DND-41 (cell line): Measurements from ENCODE around the gene PHF2.

Experiments used
- ATAC-seq: fragments of 200-7000 bp; cut with Tn5 transposase; 3 replicates; pipeline ENCODE4 v1.9.1; 2021; ENCODE audit warnings: low read depth; ENCODE audit not compliant: insufficient read depth
- DNase-seq: peaks from one replicate; pipeline ENCODE4 v3.0.0-alpha.2; 2020
- H2AFZ ChIP-seq: 2 replicates; pipeline ENCODE4 v1.6.0; 2012; ENCODE audit warnings: low read depth, low read length
- H3K27ac ChIP-seq: 2 replicates; pipeline ENCODE4 v1.5.1; 2012; ENCODE audit warnings: low read length, inconsistent platforms
- H3K27me3 ChIP-seq: fragments of 200-600 bp; sonication (generic); 2 replicates; pipeline ENCODE4 v1.6.0; 2012; ENCODE audit warnings: low read length, mild to moderate bottlenecking, inconsistent platforms; ENCODE audit not compliant: insufficient read depth, poor library complexity
- H3K36me3 ChIP-seq: 2 replicates; pipeline ENCODE4 v1.5.1; 2012; ENCODE audit warnings: low read length, inconsistent platforms; ENCODE audit not compliant: insufficient read depth
- H3K4me1 ChIP-seq: 2 replicates; pipeline ENCODE4 v1.5.1; 2012; ENCODE audit warnings: mild to moderate bottlenecking, low read length; ENCODE audit not compliant: insufficient read depth
- H3K4me2 ChIP-seq: 2 replicates; pipeline ENCODE4 v1.6.0; 2012; ENCODE audit warnings: mild to moderate bottlenecking, moderate library complexity, low read length, inconsistent platforms; ENCODE audit not compliant: insufficient read depth
- H3K4me3 ChIP-seq, 2 experiments: fragments of 200-600 bp in 1 of 2; shearing (Covaris generic) in 1 of 2; 2 replicates each; pipeline ENCODE4 v1.5.1; 2012 to 2016; ENCODE audit warnings: inconsistent platforms in 2 of 2, low read length in 2 of 2, mild to moderate bottlenecking in 2 of 2, low read depth in 1 of 2, moderate library complexity in 1 of 2
- H3K79me2 ChIP-seq: 2 replicates; pipeline ENCODE4 v1.6.0; 2012; ENCODE audit warnings: low read length, inconsistent platforms; ENCODE audit not compliant: insufficient read depth
- H3K9ac ChIP-seq: 2 replicates; pipeline ENCODE4 v1.6.0; 2012; ENCODE audit warnings: low read depth, mild to moderate bottlenecking, inconsistent platforms, low read length, moderate library complexity
- H3K9me3 ChIP-seq: 2 replicates; pipeline ENCODE4 v1.5.1; 2012; ENCODE audit warnings: low read length, moderate library complexity, mild to moderate bottlenecking, inconsistent platforms; ENCODE audit not compliant: insufficient read depth, severe bottlenecking
- H4K20me1 ChIP-seq: 2 replicates; pipeline ENCODE4 v1.6.0; 2012; ENCODE audit warnings: low read length; ENCODE audit not compliant: insufficient read depth
- EZH2 ChIP-seq: IDR thresholded peaks from 3 replicates; pipeline ENCODE4 v1.6.1; 2012; ENCODE audit warnings: borderline replicate concordance, low read depth, mild to moderate bottlenecking, moderate library complexity, low read length, inconsistent platforms; ENCODE audit not compliant: severe bottlenecking
- TF ChIP-seq, protein P1 (sequence below): IDR thresholded peaks from 2 replicates; pipeline ENCODE4 v1.5.1; 2012; ENCODE audit warnings: borderline replicate concordance, low read length, moderate library complexity, mild to moderate bottlenecking; ENCODE audit not compliant: poor library complexity, severe bottlenecking; ENCODE audit errors: extremely low read depth

The PHF2 gene

DNA sequence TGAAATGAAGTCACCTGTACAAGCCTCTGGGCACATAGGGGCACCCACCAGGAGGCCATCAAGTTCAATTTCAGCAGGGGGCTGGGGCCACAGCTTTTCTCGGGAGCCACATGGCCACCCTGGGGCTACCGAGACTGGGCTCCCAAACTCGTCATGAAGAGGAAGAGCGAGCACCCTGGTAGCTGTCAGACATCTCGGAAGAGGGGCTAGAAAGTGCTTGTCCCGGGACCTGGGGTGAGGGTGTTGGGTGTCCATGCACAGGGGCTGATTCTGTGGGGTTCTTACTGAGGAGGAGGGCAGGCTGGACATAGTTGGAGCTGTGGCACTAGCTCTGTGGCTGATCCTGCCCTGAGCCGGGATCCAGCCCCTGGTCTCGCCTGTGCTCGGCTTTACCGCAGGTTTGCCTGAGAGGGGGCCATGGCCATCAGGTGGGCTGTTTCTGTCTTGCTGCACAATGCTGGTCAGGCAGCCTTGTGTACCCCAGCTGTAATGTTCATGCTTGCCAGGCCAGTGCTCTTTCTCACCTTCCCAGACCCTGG is 70.3 kb downstream of the PHF2 start:
- no peak for TF ChIP-seq EZH2
- TF ChIP-seq, protein P1, sequence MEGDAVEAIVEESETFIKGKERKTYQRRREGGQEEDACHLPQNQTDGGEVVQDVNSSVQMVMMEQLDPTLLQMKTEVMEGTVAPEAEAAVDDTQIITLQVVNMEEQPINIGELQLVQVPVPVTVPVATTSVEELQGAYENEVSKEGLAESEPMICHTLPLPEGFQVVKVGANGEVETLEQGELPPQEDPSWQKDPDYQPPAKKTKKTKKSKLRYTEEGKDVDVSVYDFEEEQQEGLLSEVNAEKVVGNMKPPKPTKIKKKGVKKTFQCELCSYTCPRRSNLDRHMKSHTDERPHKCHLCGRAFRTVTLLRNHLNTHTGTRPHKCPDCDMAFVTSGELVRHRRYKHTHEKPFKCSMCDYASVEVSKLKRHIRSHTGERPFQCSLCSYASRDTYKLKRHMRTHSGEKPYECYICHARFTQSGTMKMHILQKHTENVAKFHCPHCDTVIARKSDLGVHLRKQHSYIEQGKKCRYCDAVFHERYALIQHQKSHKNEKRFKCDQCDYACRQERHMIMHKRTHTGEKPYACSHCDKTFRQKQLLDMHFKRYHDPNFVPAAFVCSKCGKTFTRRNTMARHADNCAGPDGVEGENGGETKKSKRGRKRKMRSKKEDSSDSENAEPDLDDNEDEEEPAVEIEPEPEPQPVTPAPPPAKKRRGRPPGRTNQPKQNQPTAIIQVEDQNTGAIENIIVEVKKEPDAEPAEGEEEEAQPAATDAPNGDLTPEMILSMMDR = no peak
- no peak overlapping the region for H3K9ac ChIP-seq
- H3K4me1 ChIP-seq = no peaks in the 10 kb centered on the region
- DNase-seq = no peak
- H3K4me3 ChIP-seq = no peak overlapping the region
- H4K20me1 ChIP-seq = 0 out of 2 replicates have a peak, but pooled peaks cover 3% of the 10 kb centered on the region
- no peaks in the 10 kb centered on the region for H3K27me3 ChIP-seq
- H3K79me2 ChIP-seq = no peaks in the 10 kb centered on the region
- no peaks in the 10 kb centered on the region for H3K9me3 ChIP-seq
- no peak for ATAC-seq
- peaks cover 70% of the 10 kb centered on the region for H3K36me3 ChIP-seq
- no peak overlapping the region for H3K4me2 ChIP-seq
- no peak overlapping the region for H3K27ac ChIP-seq
- no peak overlapping the region for H2AFZ ChIP-seq

DNA sequence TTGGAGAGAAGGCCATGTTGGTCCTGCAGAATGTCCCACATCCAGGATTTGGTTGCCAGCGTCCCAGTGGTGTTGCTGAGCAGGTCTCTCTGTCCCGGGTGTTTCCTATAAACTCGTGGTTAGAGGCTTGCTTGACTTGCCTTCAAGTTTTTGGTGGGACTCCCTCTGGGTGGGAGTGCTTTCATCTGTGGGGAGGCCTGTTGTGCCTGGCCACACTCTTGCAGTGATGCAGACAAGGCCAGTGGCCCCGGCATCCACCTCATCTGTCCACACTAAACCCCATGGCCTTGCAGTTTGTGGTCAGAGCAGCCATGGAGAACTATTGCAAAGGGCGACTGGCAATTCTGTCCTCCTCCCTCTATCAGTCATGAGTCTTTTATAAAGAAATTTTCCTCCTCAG is 71.8 kb downstream of the PHF2 start:
- Histone ChIP-seq H3K27ac (no peak overlapping the region), H2AFZ (no peak overlapping the region), H3K9me3 (no peaks in the 10 kb centered on the region), H3K79me2 (no peaks in the 10 kb centered on the region), H3K27me3 (no peaks in the 10 kb centered on the region), H3K4me3 (no peak overlapping the region), H3K36me3 (peaks cover 74% of the 10 kb centered on the region), H3K9ac (no peak overlapping the region), H3K4me1 (no peaks in the 10 kb centered on the region), H4K20me1 (0 out of 2 replicates have a peak, but pooled peaks cover 3% of the 10 kb centered on the region), H3K4me2 (no peak overlapping the region)
- DNase-seq = no peak
- no peak for ATAC-seq
- TF ChIP-seq EZH2 = no peak
- TF ChIP-seq, protein P1 = no peak

DNA sequence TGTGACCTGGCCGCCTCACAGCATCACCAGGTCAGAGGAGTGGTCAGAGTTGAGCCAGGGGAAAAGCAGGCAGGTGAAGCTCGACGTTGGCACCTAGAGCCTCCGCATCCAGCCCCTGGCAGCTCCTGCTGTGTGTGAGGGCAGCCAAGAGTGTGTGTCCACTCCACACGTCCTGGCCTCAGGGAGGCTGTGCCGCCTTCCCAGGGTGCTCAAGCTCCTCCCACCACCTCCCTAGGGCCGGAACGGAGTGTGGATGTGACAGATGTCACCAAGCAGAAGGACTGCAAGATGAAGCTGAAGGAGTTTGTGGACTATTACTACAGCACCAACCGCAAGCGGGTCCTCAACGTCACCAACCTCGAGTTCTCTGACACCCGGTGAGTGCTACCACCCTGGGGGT is 72.5 kb downstream of the PHF2 start:
- no peaks in the 10 kb centered on the region for H3K9me3 ChIP-seq
- no peak overlapping the region for H3K4me3 ChIP-seq
- DNase-seq (no peak), ATAC-seq (no peak)
- TF ChIP-seq EZH2 = no peak
- TF ChIP-seq, protein P1 = no peak
- no peaks in the 10 kb centered on the region for H3K79me2 ChIP-seq
- no peaks in the 10 kb centered on the region for H3K27me3 ChIP-seq
- no peaks in the 10 kb centered on the region for H3K4me1 ChIP-seq
- no peak overlapping the region for H2AFZ ChIP-seq
- 0 out of 2 replicates have a peak, but pooled peaks cover 3% of the 10 kb centered on the region for H4K20me1 ChIP-seq
- no peak overlapping the region for H3K9ac ChIP-seq
- peaks cover 71% of the 10 kb centered on the region for H3K36me3 ChIP-seq
- H3K27ac ChIP-seq = no peak overlapping the region
- H3K4me2 ChIP-seq = no peak overlapping the region
